Iris pigment epithelial cell (primary cell): ENCODE results near the gene ZNF14.
A peak's percentile ranks its signal among the peaks of the same experiment; 100 is the strongest.
"Not testable (repeated sequence)": the region's sequence is repeated elsewhere in the genome, so short reads cannot be mapped to it uniquely, and the experiment has no call there.

Experiments
- DNase-seq: peaks from one replicate; pipeline ENCODE4 v3.0.0-alpha.2; 2011; ENCODE audit warnings: low read depth

The ZNF14 gene

DNA sequence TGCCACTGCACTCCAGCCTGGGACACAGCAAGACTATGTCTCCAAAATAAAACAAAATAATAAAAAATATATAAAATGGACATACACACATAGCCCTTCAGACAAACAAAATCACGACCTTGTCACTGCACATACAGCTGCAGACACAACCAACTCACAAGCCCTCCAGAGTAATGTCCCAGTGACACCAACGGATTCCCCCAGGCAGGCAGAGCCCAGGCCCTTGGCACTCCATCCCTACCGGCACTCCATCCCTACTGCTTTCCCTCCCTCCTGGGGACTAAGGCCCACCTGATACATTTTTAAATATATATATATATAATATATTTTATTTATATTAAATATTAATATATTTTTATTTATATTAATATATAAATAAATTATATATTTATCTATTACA lies 45.8 kb downstream of the ZNF14 start:
- DNase-seq: no peak

DNA sequence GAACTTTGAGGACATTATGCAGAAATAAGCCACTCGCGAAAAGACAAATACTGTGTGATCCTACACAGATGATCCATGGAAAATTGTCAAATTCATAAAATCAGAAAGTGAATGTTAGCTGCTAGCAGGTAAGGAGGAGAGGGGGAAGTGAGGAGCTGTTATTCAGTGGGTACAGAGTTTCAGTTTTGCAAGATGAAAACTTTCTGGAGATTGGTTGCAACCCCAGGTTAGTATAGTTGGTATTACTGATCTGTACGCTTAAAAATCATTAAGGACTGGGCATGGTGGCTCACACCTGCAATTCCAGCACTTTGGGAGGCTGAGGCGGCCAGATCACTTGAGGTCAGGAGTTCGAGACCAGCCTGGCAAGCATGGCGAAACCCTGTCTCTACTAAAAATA lies 46.3 kb downstream of the ZNF14 start:
- no peak for DNase-seq

DNA sequence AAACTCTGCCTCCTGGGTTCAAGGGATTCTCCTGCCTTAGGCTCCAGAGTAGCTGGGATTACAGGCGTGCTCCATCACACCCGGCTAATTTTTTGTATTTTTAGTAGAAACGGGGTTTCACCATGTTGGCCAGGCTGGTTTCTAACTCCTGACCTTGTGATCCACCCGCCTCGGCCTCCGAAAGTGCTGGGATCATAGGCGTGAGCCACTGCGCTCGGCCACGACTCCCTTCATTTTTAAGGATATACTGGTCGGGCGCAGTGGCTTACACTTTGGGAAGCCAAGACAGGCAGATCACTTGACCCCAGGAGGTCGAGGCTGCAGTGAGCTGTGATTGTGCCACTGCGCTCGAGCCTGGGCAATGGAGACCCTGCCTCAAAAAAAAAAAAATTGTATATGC lies 46.8 kb downstream of the ZNF14 start:
- DNase-seq: not testable (repeated sequence)

DNA sequence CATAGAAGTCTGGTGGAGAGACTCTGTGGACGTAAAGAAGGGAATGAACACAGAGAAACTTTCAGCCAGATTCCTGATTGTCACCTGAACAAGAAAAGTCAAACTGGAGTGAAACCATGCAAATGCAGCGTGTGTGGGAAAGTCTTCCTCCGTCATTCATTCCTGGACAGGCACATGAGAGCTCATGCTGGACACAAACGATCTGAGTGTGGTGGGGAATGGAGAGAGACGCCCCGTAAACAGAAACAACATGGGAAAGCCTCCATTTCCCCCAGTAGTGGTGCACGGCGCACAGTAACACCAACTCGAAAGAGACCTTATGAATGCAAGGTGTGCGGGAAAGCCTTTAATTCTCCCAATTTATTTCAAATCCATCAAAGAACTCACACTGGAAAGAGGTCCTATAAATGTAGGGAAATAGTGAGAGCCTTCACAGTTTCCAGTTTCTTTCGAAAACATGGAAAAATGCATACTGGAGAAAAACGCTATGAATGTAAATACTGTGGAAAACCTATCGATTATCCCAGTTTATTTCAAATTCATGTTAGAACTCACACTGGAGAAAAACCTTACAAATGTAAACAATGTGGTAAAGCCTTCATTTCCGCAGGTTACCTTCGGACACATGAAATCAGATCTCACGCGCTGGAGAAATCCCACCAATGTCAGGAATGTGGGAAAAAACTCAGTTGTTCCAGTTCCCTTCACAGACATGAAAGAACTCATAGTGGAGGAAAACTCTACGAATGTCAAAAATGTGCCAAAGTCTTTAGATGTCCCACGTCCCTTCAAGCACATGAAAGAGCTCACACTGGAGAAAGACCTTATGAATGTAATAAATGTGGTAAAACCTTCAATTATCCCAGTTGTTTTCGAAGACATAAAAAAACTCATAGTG lies 53.5 kb downstream of the ZNF14 start:
- DNase-seq: no peak

DNA sequence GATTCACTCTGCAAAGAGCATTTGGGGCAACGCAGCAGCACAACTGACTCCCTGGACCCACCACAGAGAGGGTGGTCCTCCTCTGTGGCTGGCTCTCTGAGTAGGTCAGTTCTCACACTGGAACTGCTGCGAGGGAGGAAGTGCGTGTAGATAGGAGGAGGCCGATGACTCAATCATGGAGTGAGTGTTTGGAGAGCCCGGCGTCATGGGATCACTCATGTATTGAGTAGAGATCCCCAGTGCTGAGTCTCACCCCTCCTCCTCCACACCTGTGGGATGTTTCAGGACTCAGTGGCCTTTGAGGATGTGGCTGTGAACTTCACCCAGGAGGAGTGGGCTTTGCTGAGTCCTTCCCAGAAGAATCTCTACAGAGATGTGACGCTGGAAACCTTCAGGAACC lies 55.3 kb downstream of the ZNF14 start:
- DNase-seq: no peak

DNA sequence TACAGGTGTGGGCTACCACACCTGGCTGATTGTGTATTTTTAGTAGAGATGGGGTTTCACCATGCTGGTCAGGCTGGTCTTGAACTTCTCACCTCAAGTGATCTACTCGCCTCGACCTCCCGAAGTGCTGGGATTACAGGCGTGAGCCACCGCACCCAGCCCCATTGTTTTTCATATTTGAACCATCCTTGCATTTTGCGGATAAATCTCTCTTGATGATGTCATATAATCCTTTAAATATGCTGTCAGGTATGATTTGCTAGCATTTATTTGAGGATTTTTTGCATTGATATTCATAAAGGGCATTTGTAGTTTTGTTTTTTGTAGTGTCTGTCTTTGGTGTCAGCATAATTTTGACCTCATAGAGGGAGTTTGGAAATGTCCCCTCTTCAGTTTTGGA lies 58.6 kb downstream of the ZNF14 start:
- no peak for DNase-seq

DNA sequence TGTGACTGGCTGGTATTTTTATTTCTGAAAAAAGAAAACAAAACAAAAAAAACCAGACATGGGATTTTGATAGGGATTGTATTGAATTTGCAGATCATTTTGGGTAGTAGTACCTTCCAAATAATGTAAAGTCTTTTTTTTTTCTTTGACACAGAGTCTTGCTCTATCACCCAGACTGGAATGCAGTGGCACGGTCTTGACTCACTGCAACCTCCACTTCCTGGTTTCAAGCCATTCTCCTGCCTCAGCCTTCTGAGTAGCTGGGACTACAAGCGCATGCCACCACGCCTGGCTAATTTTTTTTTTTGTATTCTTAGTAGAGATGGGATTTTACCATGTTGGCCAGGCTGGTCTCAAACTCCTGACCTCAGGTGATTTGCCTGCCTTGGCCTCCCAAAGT lies 60.1 kb downstream of the ZNF14 start:
- DNase-seq: no peak

DNA sequence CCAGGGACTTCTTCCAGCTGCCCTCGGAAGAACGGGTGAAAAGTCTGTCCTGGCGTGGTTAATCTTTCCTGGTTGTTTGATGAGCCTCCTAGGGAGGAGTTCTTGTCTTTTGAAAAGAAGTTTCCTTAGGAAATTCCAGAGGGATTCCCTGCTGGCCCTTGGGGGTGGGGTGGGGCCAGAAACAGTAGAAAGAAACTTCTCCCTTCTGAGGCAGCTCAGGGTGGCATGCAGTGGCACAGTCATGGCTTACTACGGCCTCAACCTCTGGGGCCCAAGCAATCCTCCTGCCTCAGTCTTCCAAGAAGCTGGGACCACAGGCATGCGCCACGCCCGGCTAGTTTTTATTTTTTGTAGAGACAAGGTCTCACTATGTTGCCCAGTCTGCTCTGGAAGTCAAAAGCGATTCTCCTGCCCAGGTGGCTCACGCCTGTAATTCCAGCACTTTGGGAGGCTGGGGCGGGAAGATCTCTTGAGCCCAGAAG lies 62.8 kb downstream of the ZNF14 start:
- no peak for DNase-seq

DNA sequence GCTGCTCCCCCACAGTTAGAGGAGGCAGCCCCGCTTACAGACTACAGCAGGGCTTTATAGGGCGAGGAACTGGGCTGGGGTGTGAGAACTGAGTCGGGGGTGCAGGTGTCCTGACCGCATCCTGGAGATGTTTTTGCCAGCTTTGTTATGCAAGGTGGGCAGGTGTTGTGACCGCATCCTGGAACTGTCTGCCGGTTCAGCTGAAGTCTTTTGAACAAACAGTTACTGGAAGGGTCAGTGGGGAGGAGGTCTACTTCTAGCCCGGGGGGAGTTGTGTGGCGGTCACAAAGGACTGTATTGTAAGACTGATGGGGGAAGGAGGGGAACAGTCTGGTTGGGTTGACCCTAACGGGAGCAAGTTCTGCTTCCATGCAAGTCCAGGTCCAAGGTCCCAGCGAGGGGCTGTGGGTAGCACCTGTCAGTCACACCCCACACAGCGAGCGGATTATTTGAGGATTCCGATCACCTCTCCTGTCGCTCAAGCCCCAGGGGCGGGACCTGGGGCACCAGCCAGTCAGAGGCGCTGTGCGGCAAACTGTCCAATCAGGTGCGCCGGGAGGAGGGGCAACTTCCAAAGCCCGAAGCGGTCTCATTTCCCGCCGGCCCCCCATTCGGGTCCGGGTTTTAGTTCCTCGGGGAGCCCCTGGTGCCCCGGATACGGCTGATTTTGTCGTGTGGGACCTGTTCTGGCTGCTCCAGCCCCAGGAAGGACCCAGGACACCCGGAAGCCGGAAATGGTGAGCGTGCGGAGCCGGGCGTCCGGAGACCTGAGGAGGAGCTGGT lies 64.5 kb downstream of the ZNF14 start, which contains the start of gene ZNF101:
Gene ZNF101 (plus strand): TSS at position 610 of the 783 bp plus-strand sequence. CDS start 125 bp downstream, at position 735.
- peak; percentile 89 for DNase-seq

DNA sequence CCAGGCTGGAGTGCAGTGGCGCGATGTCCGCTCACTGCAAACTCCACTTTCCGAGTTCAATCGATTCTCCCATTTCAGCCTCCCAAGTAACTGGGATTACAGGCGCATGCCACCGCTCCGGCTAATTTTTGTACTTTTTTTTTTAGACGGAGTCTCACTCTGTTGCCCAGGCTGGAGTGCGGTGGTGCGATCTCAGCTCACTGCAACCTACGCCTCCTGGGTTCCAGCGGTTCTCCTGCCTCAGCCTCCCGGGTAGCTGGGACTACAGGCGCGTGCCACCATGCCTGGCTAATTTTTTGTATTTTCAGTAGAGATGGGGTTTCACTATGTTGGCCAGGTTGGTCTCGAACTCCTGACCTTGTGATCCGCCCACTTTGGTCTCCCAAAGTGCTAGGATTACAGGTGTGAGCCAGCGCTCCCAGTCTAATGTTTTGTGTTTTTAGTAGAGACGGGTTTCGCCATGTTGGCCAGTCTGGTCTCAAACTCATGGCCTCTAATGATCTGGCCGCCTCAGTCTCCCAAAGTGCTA lies 67.4 kb downstream of the ZNF14 start:
- DNase-seq: not testable (repeated sequence)

DNA sequence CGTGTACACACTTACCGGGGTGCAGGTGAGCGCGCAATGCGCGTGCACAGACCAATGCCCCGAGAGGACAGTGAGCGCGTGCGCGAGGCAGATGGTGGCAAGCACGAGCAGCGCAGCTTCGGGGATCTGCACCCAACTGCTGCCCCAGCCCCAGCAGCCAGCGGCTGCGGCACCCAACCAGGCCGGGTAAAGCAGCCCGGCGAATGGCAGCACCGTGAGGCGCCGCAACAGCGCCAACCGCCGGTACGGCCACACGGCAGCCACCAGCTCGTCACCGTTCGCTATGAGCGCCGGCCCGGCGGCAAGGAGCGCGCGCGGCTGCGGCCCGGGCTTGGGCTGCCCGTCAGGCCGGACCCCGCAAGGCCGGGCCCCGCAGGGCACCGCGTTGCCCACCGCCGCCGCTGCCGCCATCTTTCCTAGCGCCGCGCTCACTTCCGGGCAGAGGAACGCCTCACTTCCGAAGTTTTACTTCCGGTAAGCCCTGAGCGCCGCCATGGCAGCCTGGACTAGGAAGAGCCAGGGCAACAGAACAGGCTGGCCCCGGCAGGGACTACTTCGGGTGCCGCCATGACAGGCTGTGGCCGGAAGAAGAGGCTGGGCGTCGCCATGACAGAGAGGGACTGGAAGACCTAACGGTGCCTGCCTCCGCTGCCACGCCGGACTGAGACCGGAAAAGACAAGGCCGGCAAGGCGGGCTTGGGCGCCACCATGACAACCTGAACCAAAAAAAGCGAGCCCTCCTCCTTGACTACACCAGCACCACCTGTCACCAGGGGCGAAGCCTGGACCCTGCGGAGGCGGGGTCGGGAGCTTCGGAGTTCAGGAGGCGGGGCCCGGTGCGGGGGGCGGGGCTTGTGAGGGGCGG lies 69.4 kb downstream of the ZNF14 start, which contains the start of gene ATP13A1:
Gene ATP13A1 (minus strand): TSS at position 421 of the 865 bp plus-strand sequence. CDS start 10 bp downstream, at position 411.
- DNase-seq: peak; percentile 98

DNA sequence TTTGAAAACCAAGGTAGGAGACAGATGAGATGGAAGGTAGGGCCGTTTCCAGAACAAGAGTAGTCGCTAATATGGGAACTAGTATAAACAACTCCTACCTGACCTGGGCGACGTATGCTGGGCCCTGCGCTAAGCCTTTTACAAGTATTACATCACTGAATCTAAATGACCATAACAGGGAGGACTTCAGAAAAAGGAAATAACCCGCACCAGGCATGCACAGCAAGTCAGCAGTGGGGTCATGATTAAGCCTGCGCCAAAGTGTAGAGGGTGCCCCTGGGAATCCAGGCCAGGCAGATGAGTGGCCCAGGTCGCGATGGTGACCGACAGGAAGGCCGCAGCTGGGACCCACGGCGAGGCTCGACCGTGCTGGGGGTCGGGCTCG lies 70.0 kb downstream of the ZNF14 start:
- peak; percentile 40 for DNase-seq

DNA sequence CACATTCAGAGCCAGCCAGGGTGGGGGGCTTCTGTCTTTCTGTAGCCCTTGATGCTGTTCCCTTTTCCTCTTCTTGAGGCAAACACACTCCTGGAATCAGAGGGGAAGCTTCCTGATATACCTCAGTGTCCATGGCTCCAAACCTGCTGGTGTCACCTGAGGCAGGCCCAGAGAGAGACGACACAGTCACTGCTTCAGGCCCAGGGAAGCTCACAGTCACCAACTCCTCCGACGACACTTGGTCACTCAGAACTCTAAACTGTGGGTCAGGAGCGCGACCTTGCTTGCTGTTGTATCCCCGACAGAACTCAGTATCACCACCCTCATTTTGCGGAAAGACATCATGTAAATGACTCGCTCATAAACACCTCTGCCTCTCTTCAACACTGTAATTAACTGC lies 70.6 kb downstream of the ZNF14 start:
- DNase-seq: no peak

DNA sequence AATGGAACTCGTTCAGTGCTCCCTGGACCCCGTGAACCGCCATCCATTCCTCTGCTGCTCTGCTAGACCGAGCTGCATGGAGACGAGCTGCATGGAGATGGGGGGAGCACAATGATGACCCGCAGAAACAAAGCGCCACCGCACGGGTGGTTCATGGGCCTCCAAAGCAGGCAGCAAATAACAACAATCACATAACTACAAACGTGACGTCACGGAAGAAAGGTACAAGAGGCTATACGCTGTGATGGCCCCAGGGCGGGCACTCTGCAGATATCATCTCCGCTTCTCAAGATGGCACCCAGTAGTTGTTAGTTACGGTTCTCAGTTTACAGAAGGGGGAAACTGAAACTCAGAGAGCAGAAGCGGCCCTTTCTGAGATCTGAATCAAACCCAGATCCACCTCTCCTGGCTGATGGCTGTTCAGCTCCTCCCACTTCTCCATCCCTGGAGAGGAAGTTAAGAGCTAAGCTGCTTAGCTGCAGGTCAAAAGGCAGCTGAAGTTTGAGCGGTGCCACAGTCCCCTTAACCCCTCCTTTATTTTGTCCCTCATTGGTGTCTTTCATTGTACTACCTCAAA lies 71.1 kb downstream of the ZNF14 start:
- DNase-seq: peak; percentile 49

DNA sequence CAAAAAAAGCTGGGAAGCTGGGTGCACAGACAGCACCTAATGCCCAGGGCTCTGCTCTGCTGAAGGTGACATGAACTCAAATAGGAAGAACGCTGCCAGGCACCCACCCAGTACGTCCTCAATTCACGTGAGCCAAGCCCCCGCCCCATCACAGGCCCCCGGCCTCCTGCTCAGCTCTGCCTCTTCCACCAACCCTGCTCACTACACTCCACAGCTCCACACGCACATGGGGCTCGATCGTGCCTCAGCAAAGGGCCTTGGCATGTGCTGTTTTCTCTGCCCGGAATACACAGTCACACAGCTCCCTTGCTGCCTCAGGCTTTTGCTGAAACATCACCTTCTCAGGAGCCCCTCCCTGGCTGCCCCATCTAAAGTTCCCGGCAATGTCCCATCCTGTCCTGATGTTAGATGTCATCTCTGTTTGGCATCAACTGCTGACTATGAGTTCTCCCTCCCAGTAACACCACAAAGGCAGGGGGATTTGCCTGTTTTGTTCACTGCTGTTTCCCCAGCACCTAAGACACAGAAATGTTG lies 71.7 kb downstream of the ZNF14 start:
- DNase-seq: no peak
